ENCODE results near the gene CTTNBP2NL.

DNA sequence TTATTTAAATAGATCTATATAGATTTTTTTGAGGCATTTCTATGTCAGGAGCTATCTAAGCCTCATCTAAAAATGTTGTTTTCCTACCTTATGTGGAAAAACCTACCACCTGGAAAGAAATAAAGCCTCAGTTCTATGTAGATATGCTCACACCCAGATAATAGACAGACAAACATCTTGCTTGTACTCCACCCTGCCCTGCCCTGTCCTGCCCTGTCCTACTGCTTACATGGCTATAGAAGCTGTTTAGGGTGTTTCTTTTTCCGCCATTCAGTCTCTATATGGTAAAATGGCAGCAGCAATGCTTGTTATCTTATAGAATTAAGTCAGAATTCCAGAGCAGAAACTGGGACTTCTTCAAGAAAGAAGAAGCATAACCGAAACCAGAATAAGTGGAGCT, 13.4 kb downstream of the CTTNBP2NL start:
- TF ChIP-seq, protein P1, sequence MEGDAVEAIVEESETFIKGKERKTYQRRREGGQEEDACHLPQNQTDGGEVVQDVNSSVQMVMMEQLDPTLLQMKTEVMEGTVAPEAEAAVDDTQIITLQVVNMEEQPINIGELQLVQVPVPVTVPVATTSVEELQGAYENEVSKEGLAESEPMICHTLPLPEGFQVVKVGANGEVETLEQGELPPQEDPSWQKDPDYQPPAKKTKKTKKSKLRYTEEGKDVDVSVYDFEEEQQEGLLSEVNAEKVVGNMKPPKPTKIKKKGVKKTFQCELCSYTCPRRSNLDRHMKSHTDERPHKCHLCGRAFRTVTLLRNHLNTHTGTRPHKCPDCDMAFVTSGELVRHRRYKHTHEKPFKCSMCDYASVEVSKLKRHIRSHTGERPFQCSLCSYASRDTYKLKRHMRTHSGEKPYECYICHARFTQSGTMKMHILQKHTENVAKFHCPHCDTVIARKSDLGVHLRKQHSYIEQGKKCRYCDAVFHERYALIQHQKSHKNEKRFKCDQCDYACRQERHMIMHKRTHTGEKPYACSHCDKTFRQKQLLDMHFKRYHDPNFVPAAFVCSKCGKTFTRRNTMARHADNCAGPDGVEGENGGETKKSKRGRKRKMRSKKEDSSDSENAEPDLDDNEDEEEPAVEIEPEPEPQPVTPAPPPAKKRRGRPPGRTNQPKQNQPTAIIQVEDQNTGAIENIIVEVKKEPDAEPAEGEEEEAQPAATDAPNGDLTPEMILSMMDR (conservative IDR thresholded peaks at IDR 0.05; ENCODE audit: low read depth in 2 of 2): no peak
- TF ChIP-seq POLR2AphosphoS5 (IDR thresholded peaks at IDR 0.05; ENCODE audit: low read depth) (no peak), EZH2 (IDR thresholded peaks at IDR 0.05; ENCODE audit: low read depth, unreplicated experiment) (no peak), JUNB (IDR thresholded peaks at IDR 0.05; ENCODE audit: unreplicated experiment) (no peak), EZH2phosphoT487 (IDR thresholded peaks at IDR 0.05; ENCODE audit: unreplicated experiment) (no peak), ZNF331 (CRISPR knock-in tag; IDR thresholded peaks at IDR 0.05; ENCODE audit: low read depth) (no peak)
- TF ChIP-seq, protein P2, sequence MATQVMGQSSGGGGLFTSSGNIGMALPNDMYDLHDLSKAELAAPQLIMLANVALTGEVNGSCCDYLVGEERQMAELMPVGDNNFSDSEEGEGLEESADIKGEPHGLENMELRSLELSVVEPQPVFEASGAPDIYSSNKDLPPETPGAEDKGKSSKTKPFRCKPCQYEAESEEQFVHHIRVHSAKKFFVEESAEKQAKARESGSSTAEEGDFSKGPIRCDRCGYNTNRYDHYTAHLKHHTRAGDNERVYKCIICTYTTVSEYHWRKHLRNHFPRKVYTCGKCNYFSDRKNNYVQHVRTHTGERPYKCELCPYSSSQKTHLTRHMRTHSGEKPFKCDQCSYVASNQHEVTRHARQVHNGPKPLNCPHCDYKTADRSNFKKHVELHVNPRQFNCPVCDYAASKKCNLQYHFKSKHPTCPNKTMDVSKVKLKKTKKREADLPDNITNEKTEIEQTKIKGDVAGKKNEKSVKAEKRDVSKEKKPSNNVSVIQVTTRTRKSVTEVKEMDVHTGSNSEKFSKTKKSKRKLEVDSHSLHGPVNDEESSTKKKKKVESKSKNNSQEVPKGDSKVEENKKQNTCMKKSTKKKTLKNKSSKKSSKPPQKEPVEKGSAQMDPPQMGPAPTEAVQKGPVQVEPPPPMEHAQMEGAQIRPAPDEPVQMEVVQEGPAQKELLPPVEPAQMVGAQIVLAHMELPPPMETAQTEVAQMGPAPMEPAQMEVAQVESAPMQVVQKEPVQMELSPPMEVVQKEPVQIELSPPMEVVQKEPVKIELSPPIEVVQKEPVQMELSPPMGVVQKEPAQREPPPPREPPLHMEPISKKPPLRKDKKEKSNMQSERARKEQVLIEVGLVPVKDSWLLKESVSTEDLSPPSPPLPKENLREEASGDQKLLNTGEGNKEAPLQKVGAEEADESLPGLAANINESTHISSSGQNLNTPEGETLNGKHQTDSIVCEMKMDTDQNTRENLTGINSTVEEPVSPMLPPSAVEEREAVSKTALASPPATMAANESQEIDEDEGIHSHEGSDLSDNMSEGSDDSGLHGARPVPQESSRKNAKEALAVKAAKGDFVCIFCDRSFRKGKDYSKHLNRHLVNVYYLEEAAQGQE (IDR thresholded peaks at IDR 0.05; ENCODE audit: unreplicated experiment): no peak
- TF ChIP-seq, protein P3, sequence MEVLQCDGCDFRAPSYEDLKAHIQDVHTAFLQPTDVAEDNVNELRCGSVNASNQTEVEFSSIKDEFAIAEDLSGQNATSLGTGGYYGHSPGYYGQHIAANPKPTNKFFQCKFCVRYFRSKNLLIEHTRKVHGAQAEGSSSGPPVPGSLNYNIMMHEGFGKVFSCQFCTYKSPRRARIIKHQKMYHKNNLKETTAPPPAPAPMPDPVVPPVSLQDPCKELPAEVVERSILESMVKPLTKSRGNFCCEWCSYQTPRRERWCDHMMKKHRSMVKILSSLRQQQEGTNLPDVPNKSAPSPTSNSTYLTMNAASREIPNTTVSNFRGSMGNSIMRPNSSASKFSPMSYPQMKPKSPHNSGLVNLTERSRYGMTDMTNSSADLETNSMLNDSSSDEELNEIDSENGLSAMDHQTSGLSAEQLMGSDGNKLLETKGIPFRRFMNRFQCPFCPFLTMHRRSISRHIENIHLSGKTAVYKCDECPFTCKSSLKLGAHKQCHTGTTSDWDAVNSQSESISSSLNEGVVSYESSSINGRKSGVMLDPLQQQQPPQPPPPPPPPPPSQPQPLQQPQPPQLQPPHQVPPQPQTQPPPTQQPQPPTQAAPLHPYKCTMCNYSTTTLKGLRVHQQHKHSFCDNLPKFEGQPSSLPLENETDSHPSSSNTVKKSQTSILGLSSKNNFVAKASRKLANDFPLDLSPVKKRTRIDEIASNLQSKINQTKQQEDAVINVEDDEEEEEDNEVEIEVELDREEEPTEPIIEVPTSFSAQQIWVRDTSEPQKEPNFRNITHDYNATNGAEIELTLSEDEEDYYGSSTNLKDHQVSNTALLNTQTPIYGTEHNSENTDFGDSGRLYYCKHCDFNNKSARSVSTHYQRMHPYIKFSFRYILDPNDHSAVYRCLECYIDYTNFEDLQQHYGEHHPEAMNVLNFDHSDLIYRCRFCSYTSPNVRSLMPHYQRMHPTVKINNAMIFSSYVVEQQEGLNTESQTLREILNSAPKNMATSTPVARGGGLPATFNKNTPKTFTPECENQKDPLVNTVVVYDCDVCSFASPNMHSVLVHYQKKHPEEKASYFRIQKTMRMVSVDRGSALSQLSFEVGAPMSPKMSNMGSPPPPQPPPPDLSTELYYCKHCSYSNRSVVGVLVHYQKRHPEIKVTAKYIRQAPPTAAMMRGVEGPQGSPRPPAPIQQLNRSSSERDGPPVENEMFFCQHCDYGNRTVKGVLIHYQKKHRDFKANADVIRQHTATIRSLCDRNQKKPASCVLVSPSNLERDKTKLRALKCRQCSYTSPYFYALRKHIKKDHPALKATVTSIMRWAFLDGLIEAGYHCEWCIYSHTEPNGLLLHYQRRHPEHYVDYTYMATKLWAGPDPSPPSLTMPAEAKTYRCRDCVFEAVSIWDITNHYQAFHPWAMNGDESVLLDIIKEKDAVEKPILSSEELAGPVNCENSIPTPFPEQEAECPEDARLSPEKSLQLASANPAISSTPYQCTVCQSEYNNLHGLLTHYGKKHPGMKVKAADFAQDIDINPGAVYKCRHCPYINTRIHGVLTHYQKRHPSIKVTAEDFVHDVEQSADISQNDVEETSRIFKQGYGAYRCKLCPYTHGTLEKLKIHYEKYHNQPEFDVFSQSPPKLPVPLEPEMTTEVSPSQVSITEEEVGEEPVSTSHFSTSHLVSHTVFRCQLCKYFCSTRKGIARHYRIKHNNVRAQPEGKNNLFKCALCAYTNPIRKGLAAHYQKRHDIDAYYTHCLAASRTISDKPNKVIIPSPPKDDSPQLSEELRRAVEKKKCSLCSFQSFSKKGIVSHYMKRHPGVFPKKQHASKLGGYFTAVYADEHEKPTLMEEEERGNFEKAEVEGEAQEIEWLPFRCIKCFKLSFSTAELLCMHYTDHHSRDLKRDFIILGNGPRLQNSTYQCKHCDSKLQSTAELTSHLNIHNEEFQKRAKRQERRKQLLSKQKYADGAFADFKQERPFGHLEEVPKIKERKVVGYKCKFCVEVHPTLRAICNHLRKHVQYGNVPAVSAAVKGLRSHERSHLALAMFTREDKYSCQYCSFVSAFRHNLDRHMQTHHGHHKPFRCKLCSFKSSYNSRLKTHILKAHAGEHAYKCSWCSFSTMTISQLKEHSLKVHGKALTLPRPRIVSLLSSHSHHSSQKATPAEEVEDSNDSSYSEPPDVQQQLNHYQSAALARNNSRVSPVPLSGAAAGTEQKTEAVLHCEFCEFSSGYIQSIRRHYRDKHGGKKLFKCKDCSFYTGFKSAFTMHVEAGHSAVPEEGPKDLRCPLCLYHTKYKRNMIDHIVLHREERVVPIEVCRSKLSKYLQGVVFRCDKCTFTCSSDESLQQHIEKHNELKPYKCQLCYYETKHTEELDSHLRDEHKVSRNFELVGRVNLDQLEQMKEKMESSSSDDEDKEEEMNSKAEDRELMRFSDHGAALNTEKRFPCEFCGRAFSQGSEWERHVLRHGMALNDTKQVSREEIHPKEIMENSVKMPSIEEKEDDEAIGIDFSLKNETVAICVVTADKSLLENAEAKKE (CRISPR knock-in tag; IDR thresholded peaks at IDR 0.05): no peak
- TF ChIP-seq, protein P4, sequence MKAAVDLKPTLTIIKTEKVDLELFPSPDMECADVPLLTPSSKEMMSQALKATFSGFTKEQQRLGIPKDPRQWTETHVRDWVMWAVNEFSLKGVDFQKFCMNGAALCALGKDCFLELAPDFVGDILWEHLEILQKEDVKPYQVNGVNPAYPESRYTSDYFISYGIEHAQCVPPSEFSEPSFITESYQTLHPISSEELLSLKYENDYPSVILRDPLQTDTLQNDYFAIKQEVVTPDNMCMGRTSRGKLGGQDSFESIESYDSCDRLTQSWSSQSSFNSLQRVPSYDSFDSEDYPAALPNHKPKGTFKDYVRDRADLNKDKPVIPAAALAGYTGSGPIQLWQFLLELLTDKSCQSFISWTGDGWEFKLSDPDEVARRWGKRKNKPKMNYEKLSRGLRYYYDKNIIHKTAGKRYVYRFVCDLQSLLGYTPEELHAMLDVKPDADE (IDR thresholded peaks at IDR 0.05): no peak
